Small intestine (tissue), 7 donors: ENCODE data around the gene POLE. TPM values are rescaled to one million over a fixed set of nuclear protein-coding genes. Genes with fewer than 3 reads are reported as not detected.

ENCODE experiments used
- DNase-seq, 2 donors: peaks; one replicate each; pipeline versions ENCODE4 v3.0.0 to v3.0.0-alpha.2; 2013
- FAIRE-seq: peaks from 2 replicates; lab custom pipeline; 2012; peaks lifted over from hg19 to GRCh38; lab: Jason Lieb, UNC
- H3K27ac ChIP-seq, 3 donors: one replicate each; pipeline ENCODE4 v1.5.1; 2013; ENCODE audit warnings: low read length in 2 of 3, mild to moderate bottlenecking in 2 of 3, control low read depth in 1 of 3, inconsistent platforms in 1 of 3, low read depth in 1 of 3, moderate library complexity in 1 of 3
- H3K27me3 ChIP-seq, 3 donors: one replicate each; pipeline ENCODE4 v1.6.1; 2013; ENCODE audit warnings: low read length in 3 of 3, inconsistent platforms in 1 of 3; ENCODE audit not compliant: control insufficient read depth in 3 of 3, insufficient read depth in 3 of 3
- H3K36me3 ChIP-seq, 3 donors: one replicate each; pipeline ENCODE4 v1.6.1; 2013; ENCODE audit warnings: low read length in 3 of 3, inconsistent platforms in 1 of 3, low read depth in 1 of 3, mild to moderate bottlenecking in 1 of 3, moderate library complexity in 1 of 3; ENCODE audit not compliant: control insufficient read depth in 3 of 3, insufficient read depth in 2 of 3
- H3K4me1 ChIP-seq, 3 donors: one replicate each; pipeline ENCODE4 v1.6.1; 2013; ENCODE audit warnings: low read length in 2 of 3, inconsistent platforms in 1 of 3, low read depth in 1 of 3, mild to moderate bottlenecking in 1 of 3, moderate library complexity in 1 of 3; ENCODE audit not compliant: control insufficient read depth in 3 of 3, insufficient read depth in 2 of 3
- H3K4me3 ChIP-seq, 3 donors: one replicate each; pipeline ENCODE4 v1.5.1; 2013; ENCODE audit warnings: low read length in 3 of 3, control low read depth in 1 of 3, inconsistent platforms in 1 of 3, low read depth in 1 of 3, mild to moderate bottlenecking in 1 of 3, moderate library complexity in 1 of 3
- H3K9me3 ChIP-seq, 2 donors: one replicate each; pipeline ENCODE4 v1.6.1; 2013; ENCODE audit warnings: low read depth in 1 of 2, low read length in 1 of 2; ENCODE audit not compliant: control insufficient read depth in 2 of 2, insufficient read depth in 1 of 2
- WGBS, 3 donors: extraction: QIAGEN DNeasy Blood & Tissue Kit; methylation state at CpG; one replicate each; pipeline ENCODE4 v1.1.7; 2013; 5-methylcytosine and 5-hydroxymethylcytosine counted together
- polyA plus RNA-seq, 4 donors: library from polyadenylated mRNA; stranded (reverse) in 3 of 4; unstranded in 1 of 4; fragments of 200-250 nt in 3 of 4; fragments of 120-200 nt in 1 of 4; gene quantifications; one replicate each; pipeline versions ENCODE4 v1.2.1 to v1.2.3, GENCODE V29; 2013
- donor health status: healthy with polysubstance abuse.
- donor health status: control.
- donor health status: control.
- donor health status: Bipolar disorder and iron deficiency.
- donor health status: healthy.

Gene POLE
- polyA plus RNA-seq, 4 donors = 23.6 to 58.6 (median 34.0) TPM

DNA sequence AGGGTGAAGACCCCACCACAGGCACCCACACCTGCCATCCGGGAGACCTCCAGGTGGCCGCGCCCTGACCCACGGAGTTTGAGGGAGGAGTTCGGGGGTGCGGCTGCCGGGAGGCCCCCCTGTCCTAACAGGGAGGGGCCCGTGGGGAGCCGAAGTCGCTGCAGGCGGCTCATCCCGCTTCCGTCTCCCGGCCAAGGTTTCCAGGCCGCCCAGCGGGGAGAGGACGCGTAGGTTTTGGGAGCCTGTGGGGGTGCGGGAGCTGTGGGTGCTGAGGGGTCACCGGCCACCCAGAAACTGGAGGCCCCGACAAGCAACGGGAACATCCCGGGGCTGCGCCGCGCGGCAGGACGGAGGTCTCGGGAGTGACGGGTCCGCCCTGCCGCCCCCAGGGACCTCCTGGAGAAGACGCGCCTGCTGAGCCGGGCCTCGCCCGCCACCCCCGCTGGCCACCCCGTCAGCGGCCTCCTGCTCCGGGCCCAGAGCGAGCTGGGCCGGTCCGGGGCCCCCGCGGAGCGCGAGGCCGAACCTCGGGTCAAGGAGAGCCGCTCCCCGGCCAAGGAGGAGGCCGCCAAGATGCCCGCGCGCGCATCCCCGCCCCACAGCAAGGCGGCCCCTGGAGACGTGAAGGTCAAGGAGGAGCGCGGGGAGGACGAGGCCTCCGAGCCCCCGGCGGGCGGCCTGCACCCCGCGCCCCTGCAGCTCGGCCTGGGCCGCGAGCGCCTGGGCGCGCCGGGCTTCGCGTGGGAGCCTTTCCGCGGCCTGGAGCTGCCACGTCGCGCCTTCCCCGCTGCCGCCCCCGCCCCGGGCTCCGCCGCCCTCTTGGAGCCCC, 104.3 kb downstream of the POLE start:
- H3K36me3 ChIP-seq = peaks cover 6 to 55% (median 10%) of the 10 kb centered on the region in 3 donors
- no peaks in the 10 kb centered on the region for H3K27me3 ChIP-seq
- H3K4me1 ChIP-seq = no peaks in the 10 kb centered on the region
- H3K9me3 ChIP-seq = no peaks in the 10 kb centered on the region
- no peak overlapping the region for H3K27ac ChIP-seq
- DNase-seq (no peak), FAIRE-seq (no peak)
- 71 to 95% (median 88%) methylated on average over 50 to 89 of the region's 89 CpGs for WGBS, 3 donors
- peak overlapping the region in 1 of 3 donors; percentile 1 for H3K4me3 ChIP-seq

DNA sequence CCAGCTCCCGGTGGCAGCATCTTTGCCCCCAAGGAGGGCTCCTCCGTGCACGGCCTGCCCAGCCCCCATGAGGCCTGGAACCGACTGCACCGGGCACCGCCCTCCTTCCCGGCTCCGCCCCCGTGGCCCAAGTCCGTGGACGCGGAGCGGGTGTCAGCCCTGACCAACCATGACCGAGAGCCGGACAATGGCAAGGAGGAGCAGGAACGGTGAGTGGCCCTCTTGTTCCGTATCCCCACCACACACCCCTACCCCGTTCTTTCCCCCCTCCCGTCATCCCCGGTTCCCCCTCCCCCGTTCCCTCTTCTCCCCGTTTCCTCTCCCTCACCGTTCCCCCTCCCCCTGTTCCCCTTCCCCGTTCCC, 105.1 kb downstream of the POLE start:
- DNase-seq = no peak
- WGBS, 3 donors = 62 to 83% (median 81%) methylated on average over 19 to 24 of the region's 24 CpGs
- no peak overlapping the region for H3K4me3 ChIP-seq

GRCh38 chr12:132581348-132582057, 105.6 kb downstream of the POLE start:
- FAIRE-seq (no peak), DNase-seq (no peak)
- WGBS, 3 donors = 82 to 92% (median 92%) methylated on average over 15 to 17 of the region's 17 CpGs
- Histone ChIP-seq H3K4me1 (no peaks in the 10 kb centered on the region), H3K36me3 (peaks cover 12 to 68% (median 13%) of the 10 kb centered on the region in 3 donors), H3K9me3 (no peaks in the 10 kb centered on the region), H3K27me3 (no peaks in the 10 kb centered on the region), H3K27ac (no peak overlapping the region), H3K4me3 (no peak overlapping the region)

More for the DNA sequence above, 105.1 kb downstream of the POLE start:
- Histone ChIP-seq H3K27ac (no peak overlapping the region), H3K27me3 (no peaks in the 10 kb centered on the region), H3K9me3 (no peaks in the 10 kb centered on the region), H3K4me1 (no peaks in the 10 kb centered on the region), H3K36me3 (peaks cover 10 to 63% (median 10%) of the 10 kb centered on the region in 3 donors)
- FAIRE-seq = no peak

GRCh38 chr12:132580701-132581292, 106.3 kb downstream of the POLE start:
- H3K4me3 ChIP-seq = no peak overlapping the region
- FAIRE-seq = no peak
- H3K9me3 ChIP-seq = no peaks in the 10 kb centered on the region
- H3K27ac ChIP-seq = no peak overlapping the region
- 87 to 93% (median 92%) methylated on average over 12 of the region's 12 CpGs for WGBS, 3 donors
- H3K4me1 ChIP-seq = no peaks in the 10 kb centered on the region
- peaks cover 13 to 74% (median 14%) of the 10 kb centered on the region in 3 donors for H3K36me3 ChIP-seq
- no peaks in the 10 kb centered on the region for H3K27me3 ChIP-seq
- DNase-seq = no peak

DNA sequence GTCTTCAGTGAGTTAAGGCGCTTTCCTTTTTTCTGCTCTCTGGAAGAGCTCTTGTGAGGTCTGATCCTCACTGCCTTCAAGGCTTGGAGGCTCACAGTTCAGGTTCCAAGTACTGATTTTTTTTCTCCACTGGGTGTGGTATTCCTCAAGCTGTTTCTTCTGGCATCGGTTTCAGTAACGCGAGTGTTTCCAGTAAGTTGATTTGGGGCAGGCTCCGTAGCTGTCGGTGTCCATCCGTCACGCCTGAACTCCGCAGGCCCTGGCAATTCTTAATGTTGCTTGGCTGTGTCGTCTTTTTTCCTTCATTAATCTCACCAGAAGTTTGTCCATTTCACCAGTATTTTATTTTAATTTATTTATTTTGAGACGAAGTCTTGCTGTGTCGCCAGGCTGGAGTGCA, 107.4 kb downstream of the POLE start:
- FAIRE-seq = no peak
- 76 to 92% (median 91%) methylated on average over 12 of the region's 12 CpGs for WGBS, 3 donors

GRCh38 chr12:132578826-132579225, 108.3 kb downstream of the POLE start:
- Histone ChIP-seq H3K36me3 (peaks cover 14 to 82% (median 16%) of the 10 kb centered on the region in 3 donors), H3K9me3 (no peaks in the 10 kb centered on the region), H3K4me3 (no peak overlapping the region), H3K4me1 (no peaks in the 10 kb centered on the region), H3K27ac (no peak overlapping the region), H3K27me3 (no peaks in the 10 kb centered on the region)
- WGBS, 3 donors = 81 to 88% (median 88%) methylated on average over 11 of the region's 11 CpGs
- FAIRE-seq (no peak), DNase-seq (no peak)

More for the DNA sequence above, 107.4 kb downstream of the POLE start:
- H3K4me1 ChIP-seq = no peaks in the 10 kb centered on the region
- no peak for DNase-seq
- H3K36me3 ChIP-seq = peaks cover 13 to 80% (median 14%) of the 10 kb centered on the region in 3 donors
- H3K4me3 ChIP-seq = no peak overlapping the region
- no peaks in the 10 kb centered on the region for H3K9me3 ChIP-seq
- no peak overlapping the region for H3K27ac ChIP-seq
- no peaks in the 10 kb centered on the region for H3K27me3 ChIP-seq

GRCh38 chr12:132578118-132578517, 109.0 kb downstream of the POLE start:
- Histone ChIP-seq H3K4me3 (no peak overlapping the region), H3K36me3 (peaks cover 12 to 87% (median 15%) of the 10 kb centered on the region in 3 donors), H3K27ac (no peak overlapping the region), H3K27me3 (no peaks in the 10 kb centered on the region), H3K4me1 (no peaks in the 10 kb centered on the region), H3K9me3 (no peaks in the 10 kb centered on the region)
- WGBS, 3 donors = 86 to 96% (median 92%) methylated on average over 11 of the region's 11 CpGs
- no peak for FAIRE-seq
- no peak for DNase-seq

- Histone ChIP-seq H3K4me1 (no peaks in the 10 kb centered on the region), H3K9me3 (no peaks in the 10 kb centered on the region), H3K27me3 (no peaks in the 10 kb centered on the region), H3K27ac (no peak overlapping the region), H3K36me3 (peaks cover 11 to 90% (median 15%) of the 10 kb centered on the region in 3 donors), H3K4me3 (no peak overlapping the region)
- WGBS, 3 donors = 83 to 91% (median 87%) methylated on average over 21 to 22 of the region's 22 CpGs
- FAIRE-seq (no peak), DNase-seq (no peak)
These were observed 109.8 kb downstream of the POLE start for GRCh38 chr12:132577191-132577920.
